Activated CD4-positive, alpha-beta memory T cell treated with anti-CD3 and anti-CD28 coated beads, Interleukin-2, amount 10 ng/mL, durations not matched to agents 7 days and 5 days (primary cell): ENCODE data around the gene C10orf67. TPM values are rescaled to one million over a fixed set of nuclear protein-coding genes. Genes with fewer than 3 reads are reported as not detected.
"Not testable (repeated sequence)": the region's sequence is repeated elsewhere in the genome, so short reads cannot be mapped to it uniquely, and the experiment has no call there.

ENCODE experiments used
- CTCF ChIA-PET: fragments of 350-600 bp; sonication (Branson Sonifier 250); formaldehyde crosslinking; loops from one replicate; lab custom pipeline; 2021; ENCODE audit warnings: antibody characterized with exemption, inconsistent platforms; lab: Charles Lee
- POLR2A ChIA-PET: fragments of 350-600 bp; sonication (Branson Sonifier 250); formaldehyde crosslinking; loops from one replicate; lab custom pipeline; 2021; ENCODE audit warnings: antibody characterized with exemption; lab: Charles Lee
- DNase-seq: peaks from one replicate; pipeline ENCODE4 v3.0.0-alpha.2; 2020
- H3K27ac Mint-ChIP-seq: one replicate; pipeline ENCODE4 v1.8.0; 2021; ENCODE audit warnings: mild to moderate bottlenecking, mixed read lengths
- H3K27me3 Mint-ChIP-seq: one replicate; pipeline ENCODE4 v1.8.0; 2021; ENCODE audit warnings: mixed read lengths
- H3K36me3 Mint-ChIP-seq: one replicate; pipeline ENCODE4 v1.8.0; 2021; ENCODE audit warnings: low read depth, mixed read lengths
- H3K4me1 Mint-ChIP-seq: one replicate; pipeline ENCODE4 v1.8.0; 2021; ENCODE audit warnings: mixed read lengths
- H3K4me3 Mint-ChIP-seq: one replicate; pipeline ENCODE4 v1.8.0; 2021; ENCODE audit warnings: mild to moderate bottlenecking, mixed read lengths
- H3K9me3 Mint-ChIP-seq: one replicate; pipeline ENCODE4 v1.8.0; 2021; ENCODE audit warnings: mixed read lengths
- total RNA-seq, 2 experiments: library from RNA; stranded (reverse); gene quantifications; one replicate each; pipeline ENCODE4 v1.2.3, GENCODE V29; 2021

C10orf67 gene
- total RNA-seq, 2 experiments from 2014 or later: not detected

DNA sequence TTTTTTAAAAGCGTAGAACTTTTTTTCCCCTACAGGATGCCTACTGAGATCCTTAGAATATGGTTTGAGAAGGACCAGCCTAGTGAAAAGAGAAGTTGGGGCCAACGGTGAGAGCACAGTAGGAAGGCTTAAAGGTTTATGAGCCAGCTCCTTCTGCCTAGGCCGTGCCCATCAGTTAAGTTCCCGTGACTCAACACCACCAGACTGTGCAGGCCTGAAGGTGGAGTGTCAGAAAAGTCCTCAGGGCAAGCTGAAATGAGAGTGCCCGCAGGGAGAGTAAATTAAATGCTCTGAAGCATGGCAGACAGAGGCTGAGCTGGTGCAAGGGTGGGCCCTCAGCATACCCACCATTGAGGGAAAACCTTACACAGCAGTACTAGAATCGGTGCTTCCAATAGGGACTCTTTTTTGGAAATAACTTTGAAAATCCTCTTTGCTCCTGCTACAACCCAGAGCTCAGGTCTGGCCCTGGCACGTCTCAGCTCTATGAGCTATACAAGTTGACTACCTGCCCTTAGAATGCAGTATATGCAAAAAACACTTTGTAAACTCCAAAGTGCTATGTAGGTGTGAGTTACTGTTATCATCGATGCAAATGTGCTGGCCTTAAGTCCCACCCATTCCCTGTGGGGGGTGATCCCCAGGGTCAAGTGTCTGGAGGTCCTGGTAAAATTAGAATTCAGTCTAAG is 15.2 kb upstream of the C10orf67 start:
- POLR2A ChIA-PET: no interaction called here
- no peak for DNase-seq
- Mint-ChIP-seq H3K27me3 (no peaks in the 10 kb centered on the region), H3K4me3 (no peak overlapping the region), H3K27ac (no peak overlapping the region), H3K36me3 (peaks cover 2% of the 10 kb centered on the region), H3K4me1 (peaks cover 30% of the 10 kb centered on the region), H3K9me3 (no peaks in the 10 kb centered on the region)
- CTCF ChIA-PET: interaction anchor here (1.4 kb wide), 1 partner anchor 14 kb away, joined by 4 read pairs; no protein-coding TSS in a partner anchor

DNA sequence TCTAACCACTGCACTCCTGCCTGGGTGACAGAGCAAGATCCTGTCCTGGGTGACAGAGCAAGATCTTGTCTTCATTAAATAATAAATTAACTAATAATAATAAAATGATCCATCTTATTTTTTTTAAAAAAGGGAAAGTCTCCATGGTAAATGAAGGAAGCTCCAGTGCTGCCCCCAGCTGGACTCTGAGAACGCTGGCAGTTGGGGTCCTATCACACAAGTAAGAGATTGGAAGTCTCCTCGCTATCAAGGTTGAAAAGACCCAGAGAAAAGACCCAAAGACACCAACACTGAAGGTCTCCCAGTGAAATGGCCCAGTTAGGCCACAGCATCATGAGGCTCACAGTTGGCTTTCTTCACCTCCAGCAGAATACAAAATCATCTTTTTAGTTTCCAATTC is 13.8 kb upstream of the C10orf67 start:
- peaks cover 16% of the 10 kb centered on the region for H3K4me1 Mint-ChIP-seq
- H3K27ac Mint-ChIP-seq: no peak overlapping the region
- H3K27me3 Mint-ChIP-seq: no peaks in the 10 kb centered on the region
- no peak overlapping the region for H3K4me3 Mint-ChIP-seq
- DNase-seq: no peak
- H3K9me3 Mint-ChIP-seq: no peaks in the 10 kb centered on the region
- CTCF ChIA-PET: no interaction called here
- POLR2A ChIA-PET: no interaction called here
- no peaks in the 10 kb centered on the region for H3K36me3 Mint-ChIP-seq

DNA sequence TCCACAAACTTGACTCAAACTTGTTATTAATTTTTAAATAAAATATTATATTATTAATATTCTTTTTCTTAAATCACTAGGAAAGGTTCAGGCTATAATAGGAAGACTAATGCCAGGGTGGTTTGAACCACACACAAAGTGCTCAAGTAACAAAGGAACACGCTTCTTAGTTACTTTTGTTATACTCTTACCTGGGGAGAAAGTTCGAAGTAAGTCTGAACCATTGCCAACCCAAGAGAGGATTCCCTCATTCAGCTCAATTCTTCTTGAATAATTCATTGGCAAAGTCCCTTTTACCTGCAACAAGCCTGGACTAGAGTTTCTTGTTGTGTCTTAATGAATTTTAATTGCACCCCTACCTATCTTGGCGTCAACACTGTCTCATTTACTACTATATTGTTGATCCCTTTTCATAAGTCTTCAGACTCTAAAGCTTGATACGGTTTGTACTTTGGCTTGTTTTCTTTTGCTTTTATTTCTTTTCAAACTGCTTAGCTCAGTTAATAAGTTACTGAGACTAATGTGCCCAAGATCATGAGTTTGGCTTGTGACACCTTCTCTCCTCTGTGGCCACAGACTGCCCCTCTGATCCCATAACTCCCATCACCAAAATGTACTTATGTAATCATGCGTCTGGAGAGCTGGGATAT is 10.2 kb upstream of the C10orf67 start:
- POLR2A ChIA-PET: interaction anchor here (1.5 kb wide), 1 partner anchor 8 kb away, joined by 3 read pairs; no protein-coding TSS in a partner anchor

DNA sequence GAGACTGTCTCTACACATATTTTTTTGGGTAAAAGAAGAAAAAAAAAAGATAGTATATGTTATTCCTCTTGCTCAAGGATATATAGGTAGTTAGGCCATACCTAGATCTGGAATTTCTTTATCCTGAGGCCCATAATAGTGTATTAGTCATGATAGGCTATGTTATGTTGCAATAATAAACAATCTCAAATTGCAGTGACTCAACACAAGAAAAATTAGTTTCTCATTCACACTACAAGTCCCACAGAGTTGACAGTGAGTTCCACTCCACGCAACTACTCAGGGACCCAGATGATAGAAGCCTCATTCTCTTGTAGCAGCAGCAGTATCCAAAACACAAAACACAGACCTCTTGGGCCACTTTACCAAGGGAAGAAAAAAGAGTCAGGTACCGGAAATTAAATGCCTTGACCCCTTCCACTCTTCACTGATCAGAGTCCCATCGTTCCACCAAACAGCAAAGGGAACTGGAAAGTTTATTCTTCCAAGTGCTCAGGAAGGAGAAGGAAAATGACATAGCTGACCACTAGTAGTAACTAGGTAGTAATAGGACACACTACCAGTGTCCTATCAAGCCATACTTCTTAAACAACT is 7.4 kb upstream of the C10orf67 start:
- H3K4me1 Mint-ChIP-seq: no peaks in the 10 kb centered on the region
- no peaks in the 10 kb centered on the region for H3K9me3 Mint-ChIP-seq
- H3K4me3 Mint-ChIP-seq: no peak overlapping the region
- H3K36me3 Mint-ChIP-seq: no peaks in the 10 kb centered on the region
- peaks cover 2% of the 10 kb centered on the region for H3K27me3 Mint-ChIP-seq
- DNase-seq: no peak
- no peak overlapping the region for H3K27ac Mint-ChIP-seq
- ChIA-PET POLR2A (no interaction called here), CTCF (no interaction called here)

More for the DNA sequence above, 10.2 kb upstream of the C10orf67 start:
- Mint-ChIP-seq H3K4me1 (no peaks in the 10 kb centered on the region), H3K27me3 (no peaks in the 10 kb centered on the region), H3K36me3 (no peaks in the 10 kb centered on the region), H3K27ac (no peak overlapping the region), H3K9me3 (no peaks in the 10 kb centered on the region), H3K4me3 (no peak overlapping the region)
- DNase-seq: no peak
- CTCF ChIA-PET: no interaction called here

DNA sequence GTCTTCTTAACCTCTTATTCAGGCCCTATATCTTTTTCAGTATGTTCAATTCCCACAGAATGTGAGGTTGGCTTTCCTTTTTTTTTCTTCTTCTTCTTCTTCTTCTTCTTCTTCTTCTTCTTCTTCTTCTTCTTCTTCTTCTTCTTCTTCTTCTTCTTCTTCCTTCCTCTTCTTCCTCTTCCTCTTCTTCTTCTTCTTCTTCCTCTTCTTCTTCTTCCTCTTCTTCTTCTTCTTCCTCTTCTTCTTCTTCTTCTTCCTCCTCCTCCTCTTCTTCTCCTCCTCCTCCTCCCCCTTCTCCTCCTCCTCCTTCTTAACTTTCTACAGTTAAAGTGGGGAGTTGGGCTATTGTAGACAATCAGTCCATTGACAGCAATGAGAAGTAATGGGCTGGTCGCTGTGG is 6.1 kb upstream of the C10orf67 start:
- CTCF ChIA-PET, H3K4me1 Mint-ChIP-seq, H3K9me3 Mint-ChIP-seq, H3K27ac Mint-ChIP-seq, DNase-seq, H3K27me3 Mint-ChIP-seq, H3K36me3 Mint-ChIP-seq, POLR2A ChIA-PET, H3K4me3 Mint-ChIP-seq: not testable (repeated sequence)

DNA sequence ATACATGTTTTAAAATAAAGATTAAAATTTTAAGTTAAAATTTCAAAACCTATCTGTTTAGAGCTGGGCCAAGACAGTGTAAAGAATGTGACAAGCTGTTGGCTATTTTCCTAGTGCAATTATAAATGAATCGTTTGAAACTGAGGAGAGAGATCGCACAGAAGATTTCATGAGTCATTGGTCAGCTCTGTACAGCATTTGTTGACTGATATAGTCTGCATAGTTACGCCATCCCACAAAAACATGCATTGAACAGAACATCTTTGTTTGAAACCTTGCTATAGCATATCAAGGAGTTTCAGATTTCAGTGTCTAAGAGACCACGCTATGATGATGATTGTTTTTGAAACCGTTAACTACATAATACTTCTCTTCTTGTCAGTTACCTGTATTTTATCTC is 1.3 kb upstream of the C10orf67 start:
- H3K27me3 Mint-ChIP-seq: peaks cover 5% of the 10 kb centered on the region
- no peak for DNase-seq
- H3K4me3 Mint-ChIP-seq: no peak overlapping the region
- CTCF ChIA-PET: interaction anchor here (1.1 kb wide), 1 partner anchor 15 kb away, joined by 4 read pairs; no protein-coding TSS in a partner anchor
- H3K9me3 Mint-ChIP-seq: no peaks in the 10 kb centered on the region
- no peak overlapping the region for H3K27ac Mint-ChIP-seq
- peaks cover 30% of the 10 kb centered on the region for H3K4me1 Mint-ChIP-seq
- POLR2A ChIA-PET: interaction anchor here (1.5 kb wide), 1 partner anchor 17 kb away, joined by 5 read pairs; no protein-coding TSS in a partner anchor
- no peaks in the 10 kb centered on the region for H3K36me3 Mint-ChIP-seq

DNA sequence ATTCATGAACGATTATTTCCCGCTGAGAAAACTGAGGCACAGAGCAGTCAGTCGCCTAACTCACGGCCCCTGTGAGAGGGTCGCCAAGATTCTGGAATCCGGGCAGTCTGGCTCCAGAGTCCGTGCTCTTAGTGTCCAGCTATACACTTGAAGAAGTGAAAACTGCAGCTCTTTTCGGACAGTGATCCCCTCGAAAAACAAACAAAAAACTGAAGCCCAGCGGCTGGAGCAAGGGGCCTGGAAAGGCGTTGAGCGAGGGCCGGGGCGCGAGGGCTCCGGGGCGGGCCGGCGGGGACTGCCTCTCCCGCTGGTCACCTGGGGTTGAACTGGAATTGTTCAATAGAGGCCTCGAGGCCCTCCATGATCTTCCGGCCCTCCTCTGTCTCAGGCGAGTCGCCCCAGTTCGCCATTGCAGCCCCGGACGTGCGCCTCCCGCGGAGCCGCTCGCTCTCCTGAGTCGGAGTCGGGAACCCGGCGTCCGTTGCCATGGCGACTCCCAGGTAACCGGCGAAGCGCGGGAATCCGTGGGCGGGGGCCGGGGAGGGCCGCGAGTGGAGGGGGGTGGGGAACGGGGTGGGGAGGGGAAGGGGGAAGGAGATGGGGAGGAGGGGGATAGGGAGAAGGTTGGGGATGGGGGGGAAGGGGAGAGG is 881 bp downstream of the C10orf67 start:
- Mint-ChIP-seq H3K9me3 (no peaks in the 10 kb centered on the region), H3K36me3 (no peaks in the 10 kb centered on the region), H3K4me3 (peak overlapping the region; percentile 81), H3K27ac (no peak overlapping the region), H3K4me1 (peaks cover 35% of the 10 kb centered on the region), H3K27me3 (peaks cover 3% of the 10 kb centered on the region)
- DNase-seq: peak; percentile 47
- ChIA-PET POLR2A (interaction anchor here (1.2 to 1.7 kb wide), 3 partner anchors 11 to 96 kb away, joined by 5 to 6 read pairs (median 5); no protein-coding TSS in a partner anchor), CTCF (no interaction called here)

DNA sequence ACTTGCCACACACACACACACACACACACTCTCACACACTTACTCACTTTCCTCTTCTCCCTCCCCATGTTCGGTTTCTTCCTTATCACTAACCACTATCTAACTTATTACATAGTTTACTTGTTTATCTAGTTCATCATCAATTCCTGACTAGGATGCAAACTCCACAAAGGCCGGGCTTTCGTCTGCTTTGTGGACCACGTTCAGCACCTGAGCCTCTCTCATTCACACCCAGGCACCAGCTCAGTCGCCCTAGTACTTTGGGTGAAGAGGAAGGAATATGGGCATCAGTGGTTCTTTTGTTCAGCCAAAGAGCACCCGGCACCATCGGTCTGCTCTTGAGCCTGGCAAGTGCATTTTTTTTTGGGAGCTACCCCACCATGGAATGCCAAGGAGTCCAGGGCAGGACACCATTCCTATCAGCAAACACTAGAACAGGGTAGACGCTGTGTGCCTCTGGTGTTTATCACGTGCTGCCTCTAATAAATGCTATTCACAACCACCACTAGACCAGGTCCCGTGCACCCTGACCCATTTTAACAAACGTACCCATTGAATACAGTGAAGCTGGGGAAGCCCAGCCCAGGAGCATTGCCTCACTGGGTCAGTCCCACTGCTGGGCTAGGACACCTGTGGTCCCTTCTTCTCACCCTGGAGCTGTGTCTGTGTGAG is 2.2 kb downstream of the C10orf67 start:
- Mint-ChIP-seq H3K27me3 (peaks cover 3% of the 10 kb centered on the region), H3K4me3 (no peak overlapping the region), H3K36me3 (no peaks in the 10 kb centered on the region), H3K4me1 (peaks cover 37% of the 10 kb centered on the region), H3K27ac (no peak overlapping the region), H3K9me3 (no peaks in the 10 kb centered on the region)
- CTCF ChIA-PET: interaction anchor here (0.9 kb wide), 1 partner anchor 10 kb away, joined by 3 read pairs; no protein-coding TSS in a partner anchor
- POLR2A ChIA-PET: interaction anchor here (1.5 to 3.2 kb wide), 3 partner anchors 10 to 96 kb away, joined by 5 to 8 read pairs (median 6); no protein-coding TSS in a partner anchor
- DNase-seq: no peak

DNA sequence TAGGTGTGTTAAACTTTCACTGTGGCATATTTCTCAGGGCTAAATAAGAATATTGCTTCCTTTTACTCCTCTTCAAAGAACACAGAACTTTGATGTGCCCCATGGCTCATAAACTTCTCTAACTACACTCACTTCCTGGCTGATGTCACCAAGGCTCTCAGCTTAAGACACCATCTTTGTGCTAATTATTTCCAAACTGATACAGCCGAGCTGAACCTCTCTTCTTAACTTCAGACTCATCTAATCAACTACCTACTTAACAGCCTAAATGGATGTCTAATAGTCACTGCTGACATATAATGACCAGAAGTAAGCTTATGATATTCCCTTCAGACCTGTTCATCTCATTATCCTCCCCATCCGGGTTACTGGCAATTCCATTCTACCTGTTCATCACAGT is 3.6 kb downstream of the C10orf67 start:
- no peaks in the 10 kb centered on the region for H3K9me3 Mint-ChIP-seq
- H3K36me3 Mint-ChIP-seq: no peaks in the 10 kb centered on the region
- DNase-seq: no peak
- CTCF ChIA-PET: interaction anchor here (0.9 kb wide), 1 partner anchor 89 kb away, joined by 4 read pairs; no protein-coding TSS in a partner anchor
- H3K27ac Mint-ChIP-seq: no peak overlapping the region
- H3K4me1 Mint-ChIP-seq: peaks cover 37% of the 10 kb centered on the region
- POLR2A ChIA-PET: interaction anchor here (1.1 to 3.2 kb wide), 2 partner anchors 22 to 99 kb away, joined by 5 to 8 read pairs; partner anchors contain the start of gene OTUD1
- no peak overlapping the region for H3K4me3 Mint-ChIP-seq
- peaks cover 3% of the 10 kb centered on the region for H3K27me3 Mint-ChIP-seq

DNA sequence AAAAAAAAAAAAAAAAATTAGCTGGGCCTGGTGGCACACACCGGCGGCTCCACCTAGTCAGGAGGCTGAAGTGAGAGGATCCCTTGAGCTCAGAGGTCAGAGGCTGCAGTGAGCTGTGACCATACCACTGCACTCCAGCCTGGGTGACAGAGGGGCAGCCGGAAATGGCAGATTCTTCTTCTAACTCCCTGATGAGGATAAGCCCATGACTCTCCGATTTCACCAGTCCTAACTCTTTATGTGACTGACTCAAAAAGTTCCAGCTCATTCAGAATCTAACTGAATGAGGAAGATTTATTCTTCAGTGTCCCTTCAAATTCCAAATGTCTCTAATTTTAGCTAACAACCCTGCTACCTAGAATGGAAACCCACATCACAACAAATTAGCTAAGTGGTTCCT is 4.2 kb downstream of the C10orf67 start:
- H3K27ac Mint-ChIP-seq: no peak overlapping the region
- no peaks in the 10 kb centered on the region for H3K36me3 Mint-ChIP-seq
- peaks cover 3% of the 10 kb centered on the region for H3K27me3 Mint-ChIP-seq
- no peak for DNase-seq
- peaks cover 37% of the 10 kb centered on the region for H3K4me1 Mint-ChIP-seq
- CTCF ChIA-PET: interaction anchor here (0.9 kb wide), 1 partner anchor 89 kb away, joined by 4 read pairs; no protein-coding TSS in a partner anchor
- H3K9me3 Mint-ChIP-seq: no peaks in the 10 kb centered on the region
- no peak overlapping the region for H3K4me3 Mint-ChIP-seq
- POLR2A ChIA-PET: interaction anchor here (1.1 to 3.2 kb wide), 2 partner anchors 23 to 99 kb away, joined by 5 to 8 read pairs; partner anchors contain the start of gene OTUD1

DNA sequence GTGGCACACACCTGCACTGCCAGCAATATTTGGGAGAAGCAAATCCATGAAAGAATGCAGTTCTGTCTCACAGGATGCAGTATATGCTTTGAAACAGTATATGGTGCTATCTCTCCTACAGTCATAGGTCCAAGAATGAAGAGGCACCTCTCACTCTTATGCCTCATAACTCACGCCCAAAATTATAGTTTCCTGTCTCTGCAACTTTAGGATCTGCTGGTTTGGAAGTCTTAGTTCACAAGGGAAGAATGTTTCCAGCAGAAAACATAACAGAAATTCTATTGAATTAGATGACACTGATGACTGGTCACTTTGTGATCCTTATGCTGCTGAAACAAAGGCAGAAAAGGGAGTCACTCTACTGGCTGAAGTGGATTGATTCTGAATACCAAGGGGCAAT is 5.7 kb downstream of the C10orf67 start:
- Mint-ChIP-seq H3K27me3 (no peaks in the 10 kb centered on the region), H3K27ac (no peak overlapping the region), H3K36me3 (no peaks in the 10 kb centered on the region), H3K4me1 (peaks cover 33% of the 10 kb centered on the region), H3K9me3 (no peaks in the 10 kb centered on the region), H3K4me3 (no peak overlapping the region)
- CTCF ChIA-PET: interaction anchor here (1.0 kb wide), 1 partner anchor 350 kb away, joined by 3 read pairs; no protein-coding TSS in a partner anchor
- POLR2A ChIA-PET: no interaction called here
- no peak for DNase-seq

DNA sequence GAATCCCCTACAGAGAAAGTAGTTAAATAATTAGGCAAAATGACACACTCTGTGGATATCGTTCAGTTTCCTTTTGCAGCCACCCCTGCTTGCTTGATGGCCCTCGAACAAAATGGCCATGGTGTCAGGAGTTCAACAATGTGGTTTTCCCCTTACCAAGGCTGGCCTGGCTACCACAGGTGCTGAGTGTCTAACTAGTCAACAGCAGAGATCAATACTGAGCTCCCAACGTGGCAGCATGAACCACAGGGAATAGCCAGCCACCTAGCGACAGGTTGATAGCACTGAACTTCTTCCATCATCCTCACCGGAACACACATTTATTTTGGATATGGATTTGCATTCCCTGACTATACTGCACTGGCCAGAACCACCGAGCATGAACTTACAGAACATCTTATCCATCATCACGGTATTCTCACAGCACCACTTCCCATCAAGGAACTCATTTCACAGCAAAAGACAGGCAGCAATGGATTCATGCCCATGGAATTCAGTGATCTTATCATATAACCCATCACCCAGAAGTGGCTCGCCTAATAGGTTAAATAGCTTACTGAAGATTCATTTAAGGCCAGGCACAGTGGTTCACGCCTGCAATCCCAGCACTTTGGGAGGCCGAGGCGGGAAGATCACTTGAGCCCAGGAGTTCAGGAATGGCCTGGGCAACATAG is 6.3 kb downstream of the C10orf67 start:
- no peaks in the 10 kb centered on the region for H3K27me3 Mint-ChIP-seq
- H3K27ac Mint-ChIP-seq: no peak overlapping the region
- POLR2A ChIA-PET: no interaction called here
- DNase-seq: no peak
- peaks cover 29% of the 10 kb centered on the region for H3K4me1 Mint-ChIP-seq
- H3K4me3 Mint-ChIP-seq: no peak overlapping the region
- CTCF ChIA-PET: no interaction called here
- H3K9me3 Mint-ChIP-seq: no peaks in the 10 kb centered on the region
- no peaks in the 10 kb centered on the region for H3K36me3 Mint-ChIP-seq
